SU-DHL-6 (cell line): ENCODE data around the gene PROSER3.

Experiments
- H2AFZ ChIP-seq: fragments of 200-600 bp; sonication (generic); 2 replicates; pipeline ENCODE4 v1.6.1; 2014; ENCODE audit warnings: low read depth, mild to moderate bottlenecking, moderate library complexity, mixed read lengths, antibody characterized with exemption, low read length; ENCODE audit not compliant: severe bottlenecking
- H3F3A ChIP-seq: fragments of 200-600 bp; shearing (Covaris generic); 2 replicates; pipeline ENCODE4 v1.6.0; 2016; ENCODE audit warnings: antibody characterized with exemption, mild to moderate bottlenecking; ENCODE audit not compliant: insufficient read depth
- H3K27ac ChIP-seq: fragments of 200-600 bp; sonication (generic); 2 replicates; pipeline ENCODE4 v1.5.1; 2016; ENCODE audit warnings: low read depth, mild to moderate bottlenecking, low read length, moderate library complexity, mixed read lengths
- H3K27me3 ChIP-seq: fragments of 200-600 bp; sonication (generic), shearing (Covaris generic); 2 replicates; pipeline ENCODE4 v1.6.0; 2014; ENCODE audit warnings: mild to moderate bottlenecking, low read length
- H3K36me3 ChIP-seq: fragments of 200-600 bp; sonication (generic); 2 replicates; pipeline ENCODE4 v1.6.1; 2014; ENCODE audit warnings: mild to moderate bottlenecking, low read length, mixed read lengths
- H3K4me2 ChIP-seq: fragments of 300-600, 200-600 bp; shearing (Covaris generic), sonication (generic); 2 replicates; pipeline ENCODE4 v1.6.0; 2014; ENCODE audit warnings: low read length, low read depth, mild to moderate bottlenecking; ENCODE audit not compliant: poor library complexity, severe bottlenecking
- H3K4me3 ChIP-seq: fragments of 200-600 bp; sonication (generic); 2 replicates; pipeline ENCODE4 v1.5.1; 2014; ENCODE audit warnings: antibody characterized with exemption, low read length, mild to moderate bottlenecking, mixed read lengths; ENCODE audit not compliant: insufficient read depth, poor library complexity, severe bottlenecking
- H3K79me2 ChIP-seq: fragments of 200-600 bp; sonication (generic); 2 replicates; pipeline ENCODE4 v1.6.1; 2014; ENCODE audit warnings: mild to moderate bottlenecking, low read length, moderate library complexity; ENCODE audit not compliant: insufficient read depth
- H3K9ac ChIP-seq: fragments of 200-600 bp; sonication (generic); 2 replicates; pipeline ENCODE4 v1.7.0; 2014; ENCODE audit warnings: mild to moderate bottlenecking, low read length
- H3K9me2 ChIP-seq: fragments of 200-600 bp; sonication (generic); replicated peaks from 2 replicates; pipeline ENCODE4 v1.6.1; 2014; ENCODE audit warnings: low read length; ENCODE audit not compliant: insufficient read depth
- H3K9me3 ChIP-seq: fragments of 200-600 bp; sonication (generic); 2 replicates; pipeline ENCODE4 v1.6.1; 2014; ENCODE audit warnings: low read length, mixed read lengths; ENCODE audit not compliant: insufficient read depth
- H4K20me1 ChIP-seq: fragments of 200-600 bp; sonication (generic); 2 replicates; pipeline ENCODE4 v1.6.1; 2014; ENCODE audit warnings: low read depth, mild to moderate bottlenecking, antibody characterized with exemption, low read length, moderate library complexity, mixed read lengths
- CTCF ChIP-seq: fragments of 200-600 bp; sonication (generic); IDR thresholded peaks from one replicate; pipeline ENCODE4 v1.5.1; 2017; ENCODE audit warnings: antibody characterized with exemption, mild to moderate bottlenecking, low read length, moderate library complexity; ENCODE audit not compliant: insufficient read depth, poor library complexity, severe bottlenecking
- EZH2phosphoT487 ChIP-seq: fragments of 200-600 bp; sonication (generic), shearing (Covaris generic); conservative IDR thresholded peaks from 2 replicates; pipeline ENCODE4 v1.6.1; 2018; ENCODE audit warnings: mild to moderate bottlenecking, antibody characterized with exemption, low read length, moderate library complexity, mixed read lengths

PROSER3 gene

DNA sequence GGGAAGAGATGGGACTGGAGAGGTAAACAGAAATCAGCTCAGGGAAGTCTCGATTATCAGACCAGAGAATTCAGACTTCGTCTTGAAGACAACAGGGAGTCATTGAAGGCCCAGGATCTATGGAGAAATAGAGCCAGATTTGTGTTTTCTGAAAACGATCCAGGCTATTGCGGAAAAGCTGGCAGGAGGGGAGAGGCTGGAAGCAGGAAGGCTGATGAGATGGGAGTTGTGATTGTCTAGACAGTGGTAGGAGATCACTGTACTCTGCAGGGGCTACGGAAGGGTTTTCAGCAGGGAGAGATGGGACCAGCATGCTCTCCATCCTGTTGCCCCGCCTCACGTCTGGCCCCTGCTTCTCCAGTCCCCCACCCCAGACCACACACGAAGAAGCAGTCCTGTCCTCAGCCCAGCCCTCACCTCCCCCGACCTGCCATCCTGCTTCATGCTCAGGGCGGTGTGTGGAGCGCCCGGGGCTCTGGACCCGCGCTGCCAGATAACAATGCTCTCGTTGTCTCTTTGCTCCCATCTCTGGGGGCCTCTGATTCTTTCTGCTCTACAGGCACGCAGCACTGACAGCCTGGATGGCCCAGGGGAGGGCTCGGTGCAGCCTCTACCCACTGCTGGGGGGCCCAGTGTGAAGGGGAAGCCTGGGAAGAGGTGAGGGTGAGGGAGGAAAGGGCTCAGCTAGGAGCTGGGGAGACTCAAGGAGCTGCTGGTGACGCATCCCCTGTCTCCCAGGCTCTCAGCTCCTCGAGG is 19.3 kb downstream of the PROSER3 start:
- H3K9me2 ChIP-seq, result no peaks in the 10 kb centered on the region
- no peak overlapping the region for H2AFZ ChIP-seq
- H3K4me2 ChIP-seq, result no peak overlapping the region
- no peaks in the 10 kb centered on the region for H3K36me3 ChIP-seq
- no peak overlapping the region for H3K4me3 ChIP-seq
- H3K9me3 ChIP-seq, result no peaks in the 10 kb centered on the region
- no peaks in the 10 kb centered on the region for H4K20me1 ChIP-seq
- no peak overlapping the region for H3K27ac ChIP-seq
- H3K27me3 ChIP-seq, result no peaks in the 10 kb centered on the region
- peaks cover 3% of the 10 kb centered on the region; the same call in 1 of the 2 replicates for H3F3A ChIP-seq
- TF ChIP-seq EZH2phosphoT487 (no peak), CTCF (no peak)
- H3K9ac ChIP-seq, result peak overlapping the region; percentile 74; the same call in 1 of the 2 replicates
- H3K79me2 ChIP-seq, result no peaks in the 10 kb centered on the region; the same call in 1 of the 2 replicates

DNA sequence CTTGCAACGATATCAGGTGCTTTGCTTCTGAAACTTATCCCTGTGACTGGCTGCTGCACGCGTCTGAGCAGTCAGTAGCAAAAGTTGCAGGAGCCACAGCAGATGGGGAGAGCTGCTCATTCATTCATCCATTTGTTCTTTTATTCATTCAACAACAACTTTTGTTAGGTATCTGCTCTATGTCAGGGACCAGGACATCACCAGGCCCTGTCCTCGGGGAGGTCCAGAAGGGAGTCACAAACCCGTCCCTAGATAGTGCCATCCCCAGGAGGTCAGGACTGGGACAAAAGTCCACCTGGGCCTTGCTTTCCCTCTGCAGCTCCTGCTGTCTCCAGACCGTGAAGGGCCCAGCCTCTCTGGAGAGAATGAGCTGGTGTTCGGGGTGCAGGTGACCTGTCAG is 20.0 kb downstream of the PROSER3 start:
- no peaks in the 10 kb centered on the region for H4K20me1 ChIP-seq
- H2AFZ ChIP-seq, result no peak overlapping the region
- no peak overlapping the region for H3K9ac ChIP-seq
- H3K27me3 ChIP-seq, result no peaks in the 10 kb centered on the region
- peaks cover under 1% of the 10 kb centered on the region; the same call in 1 of the 2 replicates for H3F3A ChIP-seq
- H3K4me3 ChIP-seq, result no peak overlapping the region
- no peak overlapping the region for H3K4me2 ChIP-seq
- H3K9me2 ChIP-seq, result no peaks in the 10 kb centered on the region
- no peaks in the 10 kb centered on the region for H3K36me3 ChIP-seq
- H3K79me2 ChIP-seq, result no peaks in the 10 kb centered on the region; the same call in 1 of the 2 replicates
- H3K9me3 ChIP-seq, result no peaks in the 10 kb centered on the region
- TF ChIP-seq EZH2phosphoT487 (no peak), CTCF (no peak)
- H3K27ac ChIP-seq, result no peak overlapping the region

DNA sequence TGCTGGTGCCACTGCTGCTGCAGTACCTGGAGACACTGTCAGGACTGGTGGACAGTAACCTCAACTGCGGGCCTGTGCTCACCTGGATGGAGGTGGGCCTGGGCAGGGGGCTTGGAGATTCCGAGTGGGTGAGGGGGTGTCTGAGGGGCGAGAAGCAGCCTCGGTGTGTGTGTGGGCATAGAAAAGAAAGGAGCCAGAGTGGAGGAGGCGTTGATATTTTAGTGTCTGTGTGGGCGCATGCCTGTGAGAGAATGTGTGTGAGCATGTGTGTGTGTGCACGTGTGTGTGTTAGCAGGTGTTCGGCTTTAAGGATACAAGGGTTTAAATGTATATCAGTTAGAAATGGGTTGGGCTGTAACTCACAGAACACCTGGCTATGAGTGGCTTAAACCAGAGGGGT is 21.1 kb downstream of the PROSER3 start:
- Histone ChIP-seq H3K4me3 (no peak overlapping the region), H2AFZ (no peak overlapping the region), H3K9ac (no peak overlapping the region), H3K27me3 (no peaks in the 10 kb centered on the region), H3K79me2 (no peaks in the 10 kb centered on the region; the same call in 1 of the 2 replicates), H3K36me3 (no peaks in the 10 kb centered on the region), H4K20me1 (no peaks in the 10 kb centered on the region), H3F3A (no peaks in the 10 kb centered on the region; the same call in 1 of the 2 replicates), H3K9me2 (no peaks in the 10 kb centered on the region), H3K4me2 (no peak overlapping the region), H3K27ac (no peak overlapping the region), H3K9me3 (no peaks in the 10 kb centered on the region)
- TF ChIP-seq CTCF (no peak), EZH2phosphoT487 (no peak)
